WTC11 (cell line): ENCODE data around the gene CLTCL1. TPM values are rescaled to one million over a fixed set of nuclear protein-coding genes. Genes with fewer than 3 reads are reported as not detected.
"Not testable (repeated sequence)": the region's sequence is repeated elsewhere in the genome, so short reads cannot be mapped to it uniquely, and the experiment has no call there.

ENCODE experiments used
- ATAC-seq: fragments of 200-7000 bp; cut with Tn5 transposase; 2 replicates; pipeline ENCODE4 v1.10.0; 2021; ENCODE audit warnings: mild to moderate bottlenecking, moderate library complexity
- CTCF ChIA-PET: fragments of 300-600 bp; sonication (Branson Sonifier 250); formaldehyde crosslinking; loops from one replicate; lab custom pipeline; 2021; ENCODE audit warnings: antibody characterized with exemption; lab: Charles Lee
- POLR2A ChIA-PET: fragments of 350-600 bp; sonication (Branson Sonifier 250); formaldehyde crosslinking; loops from one replicate; lab custom pipeline; 2021; ENCODE audit warnings: antibody characterized with exemption; lab: Charles Lee
- DNase-seq: peaks from one replicate; pipeline ENCODE4 v3.0.0; 2021; ENCODE audit warnings: low spot score
- H3K27ac Mint-ChIP-seq: 2 replicates; pipeline ENCODE4 v1.8.0; 2021; ENCODE audit warnings: mixed read lengths
- H3K27me3 Mint-ChIP-seq: 2 replicates; pipeline ENCODE4 v1.8.0; 2021; ENCODE audit warnings: low read depth, mild to moderate bottlenecking, moderate library complexity, mixed read lengths
- H3K36me3 Mint-ChIP-seq: 2 replicates; pipeline ENCODE4 v1.8.0; 2021; ENCODE audit warnings: mixed read lengths
- H3K4me1 Mint-ChIP-seq: 2 replicates; pipeline ENCODE4 v1.8.0; 2022; ENCODE audit warnings: mixed read lengths
- H3K4me3 Mint-ChIP-seq: 2 replicates; pipeline ENCODE4 v1.8.0; 2021; ENCODE audit warnings: mild to moderate bottlenecking, moderate library complexity, mixed read lengths
- H3K9me3 Mint-ChIP-seq: 2 replicates; pipeline ENCODE4 v1.8.0; 2021; ENCODE audit warnings: mixed read lengths
- CTCF ChIP-seq: fragments of 200-600 bp; IDR thresholded peaks from 2 replicates; pipeline ENCODE4 v1.8.0; 2022; ENCODE audit warnings: antibody characterized with exemption
- ELF4 ChIP-seq: sonication (generic); formaldehyde crosslinking; IDR thresholded peaks from 2 replicates; pipeline ENCODE4 v1.8.1; 2022; ENCODE audit warnings: low read depth, mild to moderate bottlenecking, moderate library complexity, missing genetic modification reagents
- ERG ChIP-seq: fragments of 250-450 bp; sonication (Bioruptor Pico); IDR thresholded peaks from 2 replicates; pipeline ENCODE4 v1.8.0; 2021; ENCODE audit warnings: mild to moderate bottlenecking
- ESRRA ChIP-seq: sonication (generic); formaldehyde crosslinking; IDR thresholded peaks from 2 replicates; pipeline ENCODE4 v1.8.1; 2022; ENCODE audit warnings: mild to moderate bottlenecking, missing genetic modification reagents, borderline replicate concordance
- FOXP1 ChIP-seq: sonication (generic); formaldehyde crosslinking; IDR thresholded peaks from 2 replicates; pipeline ENCODE4 v1.8.0; 2022; ENCODE audit warnings: missing genetic modification reagents, mild to moderate bottlenecking, moderate library complexity, borderline replicate concordance
- JAZF1 ChIP-seq: fragments of 250-450 bp; sonication (Bioruptor Pico); IDR thresholded peaks from 2 replicates; pipeline ENCODE4 v1.9.0; 2021; ENCODE audit warnings: moderate library complexity, mild to moderate bottlenecking, inconsistent platforms
- MYBL2 ChIP-seq: sonication (generic); formaldehyde crosslinking; IDR thresholded peaks from 2 replicates; pipeline ENCODE4 v1.8.1; 2023; ENCODE audit warnings: mild to moderate bottlenecking, moderate library complexity, missing genetic modification reagents
- NFE2L1 ChIP-seq: sonication (generic); formaldehyde crosslinking; IDR thresholded peaks from 2 replicates; pipeline ENCODE4 v1.8.1; 2023; ENCODE audit warnings: missing genetic modification reagents
- NR2C2 ChIP-seq: sonication (generic); formaldehyde crosslinking; IDR thresholded peaks from 2 replicates; pipeline ENCODE4 v1.8.0; 2022; ENCODE audit warnings: mild to moderate bottlenecking, missing genetic modification reagents
- NR3C1 ChIP-seq: sonication (generic); formaldehyde crosslinking; conservative IDR thresholded peaks from 2 replicates; pipeline ENCODE4 v1.8.1; 2023; ENCODE audit warnings: low read depth, mild to moderate bottlenecking, missing genetic modification reagents
- SP1 ChIP-seq: sonication (generic); formaldehyde crosslinking; conservative IDR thresholded peaks from 2 replicates; pipeline ENCODE4 v1.8.1; 2022; ENCODE audit warnings: missing genetic modification reagents
- STAT6 ChIP-seq: sonication (generic); formaldehyde crosslinking; conservative IDR thresholded peaks from 2 replicates; pipeline ENCODE4 v1.8.1; 2023; ENCODE audit warnings: mild to moderate bottlenecking, low read depth, missing genetic modification reagents, moderate library complexity
- TEAD1 ChIP-seq: sonication (generic); formaldehyde crosslinking; IDR thresholded peaks from 2 replicates; pipeline ENCODE4 v1.8.0; 2022; ENCODE audit warnings: mild to moderate bottlenecking, missing genetic modification reagents
- ZMAT4 ChIP-seq: fragments of 250-450 bp; sonication (Bioruptor Pico); IDR thresholded peaks from 2 replicates; pipeline ENCODE4 v1.9.0; 2021; ENCODE audit warnings: mild to moderate bottlenecking
- ZNF232 ChIP-seq: sonication (generic); formaldehyde crosslinking; IDR thresholded peaks from 2 replicates; pipeline ENCODE4 v1.8.0; 2022; ENCODE audit warnings: mild to moderate bottlenecking, missing genetic modification reagents
- ZNF423 ChIP-seq: fragments of 250-450 bp; sonication (Bioruptor Pico); IDR thresholded peaks from 2 replicates; pipeline ENCODE4 v2.1.2; 2022; ENCODE audit warnings: mild to moderate bottlenecking, moderate library complexity
- ZNF532 ChIP-seq: fragments of 250-450 bp; sonication (Bioruptor Pico); IDR thresholded peaks from 2 replicates; pipeline ENCODE4 v1.9.0; 2021; ENCODE audit warnings: mild to moderate bottlenecking, borderline replicate concordance
- total RNA-seq: library from RNA; stranded (reverse); gene quantifications from 3 replicates; pipeline ENCODE4 v1.2.3, GENCODE V29; 2021

Gene CLTCL1
- total RNA-seq, 1 experiment from 2014 or later: 15.5 TPM

- DNase-seq (no peak), ATAC-seq (no peak)
- H3K36me3 Mint-ChIP-seq: peaks cover 23% of the 10 kb centered on the region
- no peak for TF ChIP-seq ZNF423 (CRISPR knock-in tag)
- TF ChIP-seq ZNF532 (CRISPR knock-in tag): no peak
- TF ChIP-seq STAT6 (CRISPR knock-in tag): no peak
- H3K27ac Mint-ChIP-seq: no peak overlapping the region
- no peak overlapping the region for H3K4me3 Mint-ChIP-seq
- ChIA-PET POLR2A (interaction anchor here (0.8 kb wide), 1 partner anchor 10 kb away, joined by 3 read pairs; no protein-coding TSS in a partner anchor), CTCF (no interaction called here)
- H3K9me3 Mint-ChIP-seq: peaks cover 3% of the 10 kb centered on the region; the same call in 1 of the 2 replicates
- peaks cover 5% of the 10 kb centered on the region; the same call in 1 of the 2 replicates for H3K4me1 Mint-ChIP-seq
- no peaks in the 10 kb centered on the region; the same call in 1 of the 2 replicates for H3K27me3 Mint-ChIP-seq
Observed at GRCh38 chr22:19258371-19258770, 33.1 kb downstream of the CLTCL1 start.

- H3K4me1 Mint-ChIP-seq, DNase-seq, H3K9me3 Mint-ChIP-seq, H3K4me3 Mint-ChIP-seq, H3K27me3 Mint-ChIP-seq, H3K27ac Mint-ChIP-seq, ATAC-seq, CTCF ChIA-PET, POLR2A ChIA-PET: not testable (repeated sequence)
- H3K36me3 Mint-ChIP-seq: peaks cover 33% of the 10 kb centered on the region
Observed at GRCh38 chr22:19256362-19256761, 35.2 kb downstream of the CLTCL1 start.

- H3K27me3 Mint-ChIP-seq: no peaks in the 10 kb centered on the region; the same call in 1 of the 2 replicates
- DNase-seq: no peak
- no peak for ATAC-seq
- ChIA-PET POLR2A (no interaction called here), CTCF (interaction anchor here (0.7 to 1.2 kb wide), 2 partner anchors 73 to 100 kb away, joined by 3 to 4 read pairs; no protein-coding TSS in a partner anchor)
- no peaks in the 10 kb centered on the region for H3K4me1 Mint-ChIP-seq
- peaks cover 31% of the 10 kb centered on the region for H3K36me3 Mint-ChIP-seq
- peaks cover 3% of the 10 kb centered on the region; the same call in 1 of the 2 replicates for H3K9me3 Mint-ChIP-seq
- no peak overlapping the region for H3K4me3 Mint-ChIP-seq
- no peak overlapping the region for H3K27ac Mint-ChIP-seq
- TF ChIP-seq MYBL2 (CRISPR knock-in tag) (no peak), ZNF232 (CRISPR knock-in tag) (no peak), STAT6 (CRISPR knock-in tag) (no peak), ESRRA (CRISPR knock-in tag) (no peak), NR3C1 (CRISPR knock-in tag) (no peak), NR2C2 (no peak), FOXP1 (CRISPR knock-in tag) (no peak), ELF4 (no peak), CTCF (no peak), JAZF1 (CRISPR knock-in tag) (no peak), NFE2L1 (CRISPR knock-in tag) (no peak), TEAD1 (CRISPR knock-in tag) (no peak), SP1 (CRISPR knock-in tag) (no peak), ZMAT4 (no peak), ERG (CRISPR knock-in tag) (no peak)
Observed at GRCh38 chr22:19253143-19253542, 38.4 kb downstream of the CLTCL1 start.
